HG02938 (cell line): ENCODE measurements around the gene SEMA4D.

ENCODE experiments used
- ATAC-seq: cut with Tn5 transposase; IDR thresholded peaks from one replicate; pipeline ENCODE4 v1.9.1; 2021; ENCODE audit warnings: mild to moderate bottlenecking, moderate library complexity; ENCODE audit not compliant: unreplicated experiment

Gene SEMA4D

GRCh38 chr9:89528540-89528939 lies 30.6 kb upstream of the SEMA4D start:
- ATAC-seq = no peak

- ATAC-seq = no peak
Observed at GRCh38 chr9:89528131-89528530, 30.2 kb upstream of the SEMA4D start.

DNA sequence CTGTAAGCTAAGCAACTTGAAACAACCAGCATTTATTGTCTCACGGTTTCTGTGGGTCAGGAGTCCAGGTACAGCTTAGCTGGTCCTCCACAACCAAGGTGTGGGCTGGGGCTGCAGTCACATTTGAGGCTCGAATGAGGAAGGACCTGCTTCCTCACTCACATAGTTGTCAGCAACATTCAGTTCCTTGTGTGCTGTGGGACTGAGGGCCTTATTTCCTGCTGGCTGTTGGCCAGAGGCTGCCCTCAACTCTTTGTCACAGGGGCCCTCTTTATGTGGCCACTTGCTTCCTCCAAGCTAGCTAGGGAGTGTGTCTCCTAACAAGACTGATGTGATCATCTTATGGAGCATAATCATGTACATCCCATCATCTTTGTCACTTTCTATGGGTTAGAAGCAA lies 29.2 kb upstream of the SEMA4D start:
- ATAC-seq = no peak

DNA sequence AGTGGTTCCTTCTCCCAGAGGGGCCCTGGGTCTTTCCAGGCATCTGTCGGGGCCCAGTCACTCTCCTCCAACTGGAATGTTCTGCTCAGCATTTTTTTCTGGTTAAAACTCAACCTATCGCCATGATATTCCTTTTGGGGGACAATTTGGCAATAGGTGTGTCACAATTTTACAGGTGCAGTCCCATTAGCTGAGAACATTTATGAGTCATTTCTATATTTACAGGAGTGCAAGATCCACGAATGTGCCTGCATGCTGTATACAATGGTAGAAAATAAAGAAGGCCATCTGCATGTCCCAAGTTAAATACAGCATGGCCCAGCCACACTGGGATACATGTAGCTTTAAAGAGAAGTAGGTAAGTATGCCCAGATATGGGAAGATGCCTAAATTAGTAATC lies 28.8 kb upstream of the SEMA4D start:
- no peak for ATAC-seq

DNA sequence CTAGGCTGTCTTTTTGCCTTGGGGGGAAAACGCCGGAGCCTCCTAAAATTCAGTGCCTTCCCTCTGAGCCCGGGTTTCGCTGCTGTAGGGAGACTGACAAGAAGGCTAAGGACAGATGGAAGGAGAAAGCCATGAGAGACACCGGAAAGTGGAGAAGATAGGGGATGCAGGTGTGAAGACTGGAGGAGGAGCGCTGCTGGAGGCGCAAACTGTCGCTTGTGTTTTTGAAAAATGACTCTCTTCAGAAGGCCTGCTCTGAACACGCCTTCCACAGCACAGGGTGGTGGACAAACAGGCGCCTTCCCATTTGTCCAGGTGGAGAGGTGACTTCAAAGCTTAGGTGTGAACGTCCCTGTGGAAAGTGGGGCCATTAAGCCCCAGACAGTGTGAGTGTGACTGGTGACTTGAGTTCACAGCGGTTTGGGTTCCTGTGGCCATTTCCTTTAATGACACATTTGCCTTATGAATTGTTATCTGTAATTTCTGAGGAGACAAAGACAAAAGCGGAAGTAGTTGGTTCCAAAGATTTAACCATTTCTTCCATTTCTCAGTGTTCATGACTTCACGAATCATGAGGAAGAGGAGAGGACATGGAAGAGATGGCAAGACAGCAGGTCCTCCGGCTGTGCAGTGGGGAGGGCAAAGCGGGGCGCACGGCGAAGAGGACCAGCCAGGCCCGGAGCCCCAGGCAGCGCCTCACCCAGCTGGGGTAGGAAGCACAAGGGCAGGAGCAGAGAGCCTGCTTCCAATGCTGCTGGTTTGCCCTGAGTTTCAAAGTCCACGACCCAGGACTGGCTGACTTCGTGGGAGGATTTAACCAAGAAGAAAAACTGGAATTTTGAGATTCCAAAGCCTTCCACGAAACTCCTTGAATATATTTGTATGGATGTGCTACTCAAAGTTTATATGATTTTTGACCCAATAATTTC lies 27.8 kb upstream of the SEMA4D start:
- ATAC-seq = no peak

- ATAC-seq = no peak
Observed at GRCh38 chr9:89524963-89525362, 27.1 kb upstream of the SEMA4D start.

- no peak for ATAC-seq
Observed at GRCh38 chr9:89523948-89524347, 26.0 kb upstream of the SEMA4D start.

DNA sequence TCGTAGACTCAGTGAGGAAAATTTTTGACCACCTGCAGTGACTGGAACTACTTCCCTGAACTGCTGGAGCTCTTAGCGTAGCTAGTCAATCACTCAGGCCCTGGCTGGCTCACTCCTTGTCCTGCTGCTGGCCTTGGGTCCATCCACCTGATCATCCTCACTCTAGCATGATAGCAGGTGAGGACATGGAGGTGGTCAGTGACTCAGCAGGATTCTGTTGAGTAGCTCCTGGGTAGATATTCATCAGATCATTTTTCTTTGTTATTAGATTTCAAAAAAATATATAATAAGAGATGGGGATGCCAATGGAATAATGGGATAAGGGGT lies 25.0 kb upstream of the SEMA4D start:
- ATAC-seq = no peak

GRCh38 chr9:89522261-89522958 lies 24.5 kb upstream of the SEMA4D start:
- ATAC-seq = peak; percentile 94

DNA sequence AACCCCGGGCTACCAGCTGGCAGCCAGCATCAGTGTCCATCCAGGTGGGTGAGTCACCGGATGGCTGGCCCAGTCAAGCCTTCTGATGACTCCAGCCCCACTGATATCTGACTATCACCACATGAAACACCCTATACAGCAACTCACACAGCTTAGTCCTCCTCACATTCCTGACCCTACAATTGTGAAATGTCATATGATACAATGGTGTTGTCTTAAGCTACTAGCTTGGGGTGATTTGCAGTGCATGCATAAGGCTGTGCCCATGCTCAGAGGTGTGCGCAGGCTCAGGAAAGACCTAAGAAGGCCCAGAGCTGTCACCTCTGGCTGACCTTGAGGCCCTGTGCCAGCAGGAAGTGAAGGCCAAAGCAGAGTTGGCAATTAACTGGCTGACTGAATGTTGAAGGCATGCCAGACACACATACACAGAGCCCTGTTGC lies 21.5 kb upstream of the SEMA4D start:
- no peak for ATAC-seq

DNA sequence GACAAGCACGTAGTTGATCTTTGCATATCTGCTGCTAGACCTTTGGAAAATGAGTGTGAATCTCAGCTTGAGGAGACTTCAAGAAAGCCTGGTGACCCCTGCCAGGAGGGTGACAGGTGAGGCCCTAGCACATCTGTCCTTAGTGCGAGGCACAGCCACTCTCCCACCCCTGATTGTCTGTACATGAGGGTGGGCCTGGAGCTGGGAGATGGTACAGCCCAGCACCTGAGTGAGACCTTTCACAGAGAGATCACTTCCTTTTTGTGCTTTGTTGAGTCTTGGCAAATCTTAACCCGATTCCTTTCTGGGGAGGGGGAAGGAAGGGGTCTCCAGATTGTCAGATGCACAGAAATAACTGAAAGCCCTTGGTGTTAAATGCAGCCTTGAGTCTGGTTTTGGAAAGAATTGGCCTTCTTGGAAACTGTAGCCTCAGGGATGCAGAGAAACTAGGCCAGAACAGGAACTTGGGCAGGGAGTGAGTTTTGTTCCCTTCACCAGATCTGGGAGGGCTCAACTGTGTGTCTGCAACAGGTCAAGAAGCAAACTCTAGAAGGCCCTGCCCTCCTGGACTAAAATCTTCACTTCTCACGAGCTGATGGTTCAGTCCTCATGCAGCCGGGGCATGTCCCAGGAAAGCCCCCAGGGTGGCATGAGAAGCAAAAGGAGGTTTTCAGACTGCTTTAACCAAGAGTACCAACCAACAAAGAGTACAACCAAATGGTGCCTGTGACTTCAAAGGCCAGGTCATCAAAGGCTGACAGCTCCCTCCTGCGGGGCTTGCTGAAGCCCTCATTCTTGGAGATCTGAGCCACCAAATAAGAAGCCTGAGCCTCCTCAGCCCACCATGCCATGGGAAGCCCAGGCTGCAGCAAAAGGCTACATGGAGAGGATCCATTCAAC lies 20.8 kb upstream of the SEMA4D start:
- ATAC-seq = no peak

DNA sequence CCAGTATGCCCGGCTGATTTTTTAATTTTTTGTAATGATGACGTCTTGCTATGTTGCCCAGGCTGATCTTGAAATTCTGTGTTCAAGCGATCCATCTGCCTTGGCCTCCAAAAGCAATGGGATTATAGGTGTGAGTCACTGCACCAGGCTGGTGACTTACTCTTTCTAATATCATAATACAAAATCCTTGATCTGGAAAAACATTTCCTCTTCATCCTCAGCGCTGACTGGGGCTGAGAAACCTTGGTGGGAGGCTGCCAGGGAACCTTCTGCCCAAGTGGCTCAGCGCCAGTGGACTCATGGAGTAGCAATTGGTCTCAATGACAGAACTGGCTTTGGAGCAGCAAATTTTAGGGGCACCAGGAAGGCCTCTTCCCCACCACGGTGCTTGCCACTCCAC lies 17.5 kb upstream of the SEMA4D start:
- no peak for ATAC-seq

DNA sequence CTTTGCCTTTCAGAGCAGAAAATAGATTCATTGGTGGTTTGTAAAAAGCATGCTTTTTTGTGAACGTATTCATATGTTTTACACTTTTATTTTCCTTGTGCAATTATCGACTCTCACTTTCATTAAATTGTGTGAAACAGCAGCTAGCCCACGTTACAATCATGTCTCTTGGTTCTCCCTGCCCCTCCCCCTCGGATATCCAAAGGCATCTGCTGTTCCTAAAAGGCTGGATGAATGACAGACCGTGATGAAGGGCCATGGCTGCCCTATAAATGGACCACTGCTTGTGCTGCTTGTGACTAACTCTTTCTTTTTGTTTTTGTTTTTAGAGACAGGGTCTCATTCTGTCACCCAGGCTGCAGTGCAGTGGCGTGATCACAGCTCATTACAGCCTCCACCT lies 17.0 kb upstream of the SEMA4D start:
- ATAC-seq = no peak

- no peak for ATAC-seq
Observed at GRCh38 chr9:89514337-89514736, 16.4 kb upstream of the SEMA4D start.

- no peak for ATAC-seq
Observed at GRCh38 chr9:89513837-89514236, 15.9 kb upstream of the SEMA4D start.

DNA sequence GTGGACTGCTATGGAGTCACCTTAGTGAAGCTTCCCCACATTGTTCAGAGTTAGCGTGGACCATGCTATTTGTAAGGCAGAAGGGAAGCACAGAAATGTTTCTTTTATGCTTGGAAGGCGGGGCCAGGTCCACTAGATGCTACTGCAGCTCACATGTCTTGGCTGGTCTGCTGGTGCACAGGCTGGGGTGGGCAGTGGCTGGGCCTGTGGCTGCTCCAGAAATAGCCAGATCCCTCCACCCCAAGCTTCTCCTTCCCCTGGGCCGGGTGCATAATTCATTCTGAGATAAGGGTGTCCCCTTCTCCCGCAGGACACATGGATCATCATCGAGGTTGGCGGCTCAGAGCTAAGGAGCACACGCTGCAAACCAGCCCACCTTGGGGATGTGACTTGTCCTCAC lies 14.5 kb upstream of the SEMA4D start:
- no peak for ATAC-seq

- ATAC-seq = no peak
Observed at GRCh38 chr9:89508951-89509615, 11.2 kb upstream of the SEMA4D start.

GRCh38 chr9:89505911-89506310 lies 8.0 kb upstream of the SEMA4D start:
- ATAC-seq = no peak

- ATAC-seq = no peak
Observed at GRCh38 chr9:89505048-89505447, 7.1 kb upstream of the SEMA4D start.

DNA sequence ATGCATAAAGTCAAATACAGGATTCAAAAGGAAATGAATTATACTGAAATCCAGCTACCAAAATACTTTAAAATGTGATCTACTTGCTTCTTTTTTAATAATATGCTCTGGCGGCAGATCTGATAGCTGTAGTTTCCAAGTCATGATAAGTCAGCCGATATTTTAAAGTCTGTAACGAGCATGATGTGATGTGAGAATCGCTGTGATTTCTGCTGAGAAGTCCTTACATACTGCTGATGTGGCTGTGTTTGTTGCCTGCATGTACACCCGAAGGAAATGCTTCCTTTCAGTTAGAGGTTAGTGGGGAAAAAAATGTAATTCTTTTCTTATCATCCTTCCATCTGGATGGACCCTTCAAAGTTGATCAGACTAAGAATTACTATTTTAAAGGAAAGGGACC lies 4.8 kb upstream of the SEMA4D start:
- ATAC-seq = no peak
